ENCODE measurements around the gene IGFALS.

IGFALS gene

DNA sequence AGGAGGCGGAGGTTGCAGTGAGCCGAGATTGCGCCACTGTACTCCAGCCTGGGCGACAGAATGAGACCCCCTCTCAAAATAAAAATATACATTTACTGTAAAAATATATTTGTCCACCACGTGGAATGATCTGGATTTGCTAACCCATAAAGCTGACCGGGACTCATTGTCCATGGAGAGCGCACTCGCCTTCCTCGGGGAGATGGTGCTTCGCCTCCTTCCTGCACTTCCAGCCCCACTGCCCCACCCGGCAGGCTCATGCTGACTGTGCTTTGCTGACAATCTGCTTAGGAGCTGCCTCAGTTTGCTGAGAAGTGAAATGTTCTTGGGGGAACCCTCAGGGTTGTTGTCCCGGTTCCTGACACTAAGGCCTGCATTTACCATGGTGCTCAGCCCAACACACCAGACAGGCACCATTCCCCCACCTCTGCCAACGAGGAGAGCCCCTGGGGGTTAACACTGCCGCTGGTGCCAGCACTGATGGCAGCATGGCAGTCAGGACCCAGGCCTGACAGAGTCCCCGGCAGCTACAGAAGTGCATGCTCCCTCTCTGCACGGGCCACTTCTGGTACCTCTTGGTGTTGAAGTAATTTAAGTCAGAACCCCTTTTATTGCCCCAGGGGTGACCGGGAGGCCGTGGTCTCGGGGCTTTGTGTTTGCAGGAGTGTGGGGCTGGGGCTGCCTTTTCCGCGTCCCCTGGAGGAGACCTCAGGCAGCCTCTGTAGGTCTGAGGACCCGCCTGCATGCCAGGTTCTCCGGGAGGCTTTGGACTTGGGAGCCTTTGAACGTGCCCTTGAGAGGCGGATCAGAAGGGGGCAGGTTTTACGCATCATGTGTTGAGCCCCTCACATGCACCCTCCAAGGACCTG lies 8.3 kb downstream of the IGFALS start:
- TF ChIP-seq CTCF (IDR thresholded peaks at IDR 0.05; ENCODE audit: low read depth, low read length): no peak
- DNase-seq (ENCODE audit: low read depth in 2 of 2): no peak
- no peak overlapping the region for H3K4me3 ChIP-seq (replicated peaks in 1 of 2; ENCODE audit: low read depth in 2 of 2, low read length in 2 of 2)

GRCh38 chr16:1782408-1783264 lies 10.9 kb downstream of the IGFALS start, which contains the start of the genes NUBP2 and SPSB3:
Gene NUBP2 (plus strand): TSS chr16:1782960. CDS start chr16:1783021, 61 bp downstream.
Gene SPSB3 (minus strand): TSS chr16:1782571. CDS start chr16:1781483, 1,088 bp downstream.
- no peak for TF ChIP-seq CTCF (IDR thresholded peaks at IDR 0.05; ENCODE audit: low read depth, low read length)
- DNase-seq (ENCODE audit: low read depth in 2 of 2): peak; percentile 100
- peak within 1 kb of the TSS; percentile 80 to 89 for H3K4me3 ChIP-seq (replicated peaks in 1 of 2; ENCODE audit: low read depth in 2 of 2, low read length in 2 of 2)

- TF ChIP-seq CTCF (IDR thresholded peaks at IDR 0.05; ENCODE audit: low read depth, low read length): peak; percentile 20
- peak in 1 of 2 donors; percentile 28 for DNase-seq (ENCODE audit: low read depth in 2 of 2)
- peak overlapping the region; percentile 78 to 80 for H3K4me3 ChIP-seq (replicated peaks in 1 of 2; ENCODE audit: low read depth in 2 of 2, low read length in 2 of 2)
Measured at GRCh38 chr16:1781758-1782407, 11.6 kb downstream of the IGFALS start.

GRCh38 chr16:1781254-1781653 lies 12.3 kb downstream of the IGFALS start:
- peak overlapping the region; percentile 78 to 80 for H3K4me3 ChIP-seq (replicated peaks in 1 of 2; ENCODE audit: low read depth in 2 of 2, low read length in 2 of 2)
- TF ChIP-seq CTCF (IDR thresholded peaks at IDR 0.05; ENCODE audit: low read depth, low read length): no peak
- DNase-seq (ENCODE audit: low read depth in 2 of 2): no peak

- DNase-seq (ENCODE audit: low read depth in 2 of 2): no peak
- TF ChIP-seq CTCF (IDR thresholded peaks at IDR 0.05; ENCODE audit: low read depth, low read length): no peak
- H3K4me3 ChIP-seq (replicated peaks in 1 of 2; ENCODE audit: low read depth in 2 of 2, low read length in 2 of 2): no peak overlapping the region
Measured at GRCh38 chr16:1780677-1781072, 12.8 kb downstream of the IGFALS start.

Data from cardiac fibroblast (primary cell).